ENCODE measurements around the gene ETS1.

Gene ETS1

DNA sequence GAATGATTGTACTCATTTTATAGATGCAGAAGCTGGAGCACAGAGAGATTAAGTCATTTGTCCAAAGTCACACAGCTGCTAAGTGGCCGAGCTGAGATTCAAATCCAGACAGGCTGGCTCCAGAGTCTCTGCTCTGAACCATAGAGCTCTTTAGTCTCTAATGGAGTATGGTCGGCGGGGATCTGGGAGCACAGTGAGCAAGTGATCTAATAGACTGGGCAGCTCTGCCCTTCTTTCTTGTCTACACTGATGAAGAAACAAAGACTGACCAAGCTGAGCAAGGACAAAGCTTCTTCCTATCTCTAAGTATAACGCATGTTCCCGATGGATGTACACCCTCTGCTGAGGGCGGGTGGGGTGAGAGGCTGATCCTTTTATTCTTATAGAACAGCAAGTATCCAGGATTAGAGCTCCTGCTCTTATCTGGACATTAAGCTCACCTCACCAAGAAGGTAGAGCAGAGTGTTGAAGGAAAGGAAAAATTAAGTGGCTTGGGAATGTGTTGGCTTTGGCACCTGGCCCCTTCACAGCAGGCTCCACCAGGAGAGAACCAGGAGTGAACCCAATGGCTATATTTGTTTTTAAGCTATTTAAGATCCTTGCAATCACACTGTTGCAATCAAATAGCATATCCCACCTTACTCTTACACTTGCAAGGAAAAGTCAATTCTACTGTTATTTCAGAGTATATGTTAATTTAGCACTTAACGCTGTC lies 68.7 kb downstream of the ETS1 start:
- DNase-seq (ENCODE audit: low read depth) = no peak

DNA sequence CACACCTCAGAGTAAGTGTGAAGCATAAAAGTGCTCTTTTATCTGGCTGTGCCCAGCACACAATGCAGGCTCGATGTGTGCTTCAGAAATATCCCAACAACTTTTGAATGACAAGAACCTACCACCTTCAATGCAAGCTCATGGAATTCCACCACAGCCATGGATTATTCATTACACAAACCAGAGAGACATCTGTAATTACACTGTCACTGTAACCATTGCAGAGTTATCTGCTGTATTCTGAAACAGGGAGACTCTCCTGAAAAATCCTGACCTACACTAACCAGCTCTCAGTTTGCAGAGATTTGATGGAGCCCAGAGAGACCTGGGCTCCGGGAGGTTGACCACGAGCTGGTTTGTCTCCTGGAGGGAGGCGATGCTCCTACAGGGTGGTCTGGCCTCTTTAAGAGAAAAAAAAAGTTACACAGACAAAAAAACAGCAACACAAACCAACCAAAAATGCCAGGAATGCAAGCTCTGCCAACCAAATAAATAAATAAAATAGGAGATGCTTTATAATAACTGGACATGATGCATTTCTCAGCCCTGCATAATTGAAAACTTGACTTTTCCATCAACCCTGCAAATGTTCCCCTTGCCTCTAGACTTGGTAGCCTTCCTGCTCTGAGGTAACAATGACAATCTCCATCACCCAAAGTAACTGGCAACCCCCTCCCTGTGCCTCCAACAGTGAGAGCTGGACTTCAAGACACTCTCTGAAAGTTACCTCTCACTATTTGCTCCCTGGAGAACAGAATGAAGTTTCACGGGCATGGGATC lies 69.7 kb downstream of the ETS1 start:
- DNase-seq (ENCODE audit: low read depth) = no peak

- DNase-seq (ENCODE audit: low read depth) = no peak
Measured at GRCh38 chr11:128516886-128517285, 70.5 kb downstream of the ETS1 start.

GRCh38 chr11:128515826-128516778 lies 71.3 kb downstream of the ETS1 start:
- no peak for DNase-seq (ENCODE audit: low read depth)

GRCh38 chr11:128515086-128515485 lies 72.3 kb downstream of the ETS1 start:
- no peak for DNase-seq (ENCODE audit: low read depth)

GRCh38 chr11:128513915-128514681 lies 73.3 kb downstream of the ETS1 start:
- DNase-seq (ENCODE audit: low read depth) = no peak

GRCh38 chr11:128512474-128512996 lies 74.8 kb downstream of the ETS1 start:
- DNase-seq (ENCODE audit: low read depth) = no peak

GRCh38 chr11:128511712-128512111 lies 75.6 kb downstream of the ETS1 start:
- DNase-seq (ENCODE audit: low read depth) = no peak

- DNase-seq (ENCODE audit: low read depth) = no peak
Measured at GRCh38 chr11:128509621-128510389, 77.6 kb downstream of the ETS1 start.

- DNase-seq (ENCODE audit: low read depth) = no peak
Measured at GRCh38 chr11:128508770-128509510, 78.4 kb downstream of the ETS1 start.

GRCh38 chr11:128507936-128508335 lies 79.4 kb downstream of the ETS1 start:
- DNase-seq (ENCODE audit: low read depth) = no peak

DNA sequence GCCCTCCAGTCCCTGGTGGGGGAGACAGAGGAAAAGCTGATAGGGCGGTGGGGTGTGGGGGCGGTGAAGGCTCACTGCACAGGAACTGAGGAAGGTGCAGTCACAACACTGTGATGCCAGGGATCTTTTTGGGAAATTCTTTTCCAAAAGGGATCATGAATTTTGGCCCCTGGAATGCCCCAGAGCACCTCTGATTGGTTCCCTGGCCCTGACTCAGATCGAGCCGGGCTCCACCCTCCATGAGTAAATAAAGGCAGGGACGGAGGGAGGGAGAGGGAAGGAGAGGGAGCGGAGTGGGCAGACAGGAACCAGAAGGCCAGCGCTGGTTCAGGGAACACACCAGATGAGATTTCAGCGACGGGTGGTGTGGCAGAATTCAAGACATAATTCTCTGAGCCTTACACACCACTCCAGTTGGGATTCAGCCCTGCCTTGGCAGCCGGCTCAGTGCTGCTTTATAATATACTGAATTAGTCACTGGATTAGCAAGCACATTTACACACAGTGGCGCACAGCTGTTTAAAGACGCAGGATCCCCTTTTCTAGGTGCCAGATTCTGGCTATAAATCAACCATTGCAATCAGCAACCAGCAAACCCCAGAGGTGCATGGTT lies 80.3 kb downstream of the ETS1 start:
- DNase-seq (ENCODE audit: low read depth) = peak; percentile 89

- no peak for DNase-seq (ENCODE audit: low read depth)
Measured at GRCh38 chr11:128506356-128506755, 81.0 kb downstream of the ETS1 start.

- no peak for DNase-seq (ENCODE audit: low read depth)
Measured at GRCh38 chr11:128505449-128506065, 81.8 kb downstream of the ETS1 start.

- DNase-seq (ENCODE audit: low read depth) = no peak
Measured at GRCh38 chr11:128504486-128504885, 82.9 kb downstream of the ETS1 start.

GRCh38 chr11:128503245-128503991 lies 83.9 kb downstream of the ETS1 start:
- DNase-seq (ENCODE audit: low read depth) = peak; percentile 79

DNA sequence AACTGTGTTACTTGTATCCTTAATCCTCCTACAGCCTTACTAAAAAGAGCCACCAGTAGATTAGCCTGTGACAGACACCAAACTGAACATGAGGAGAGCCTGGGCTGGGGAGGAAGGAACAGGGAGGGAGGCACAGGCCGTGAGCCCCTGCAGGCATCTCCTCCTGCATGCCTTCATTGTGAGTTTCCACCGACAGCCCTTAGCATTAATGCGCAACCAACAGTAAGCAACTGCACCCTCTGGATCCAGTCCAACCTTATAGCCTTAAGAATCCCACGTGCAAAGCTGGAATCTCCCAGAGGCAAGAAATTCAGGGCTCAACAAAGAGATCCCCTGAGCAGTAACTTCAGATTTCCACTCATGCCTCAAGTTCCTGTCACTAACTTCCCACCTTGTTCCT lies 84.6 kb downstream of the ETS1 start:
- peak; percentile 83 for DNase-seq (ENCODE audit: low read depth)
